H1 (cell line): ENCODE results near the gene RAB1A. TPM values are rescaled to one million over a fixed set of nuclear protein-coding genes. Genes with fewer than 3 reads are reported as not detected.

ENCODE experiments used
- CTCF ChIA-PET: fragments of 300-600 bp; sonication (Branson Sonifier 250); formaldehyde crosslinking; loops from one replicate; lab custom pipeline; 2021; ENCODE audit not compliant: partially characterized antibody; lab: Charles Lee
- POLR2A ChIA-PET: fragments of 300-600 bp; sonication (Branson Sonifier 250); formaldehyde crosslinking; loops from one replicate; lab custom pipeline; 2021; ENCODE audit warnings: inconsistent platforms; ENCODE audit not compliant: partially characterized antibody; lab: Charles Lee
- DNase-seq, 2 experiments: peaks; one replicate each; pipeline versions ENCODE4 v3.0.0 to v3.0.0-alpha.2; 2010 to 2022; ENCODE audit warnings: low spot score in 2 of 2, low read depth in 1 of 2, mixed read lengths in 1 of 2
- FAIRE-seq: peaks from 2 replicates; lab custom pipeline; 2011; peaks lifted over from hg19 to GRCh38; lab: Jason Lieb, UNC
- H2AFZ ChIP-seq: 2 replicates; pipeline ENCODE4 v1.8.1; 2012; ENCODE audit warnings: low read length, inconsistent platforms
- H2AK5ac ChIP-seq: 2 replicates; pipeline ENCODE4 v1.6.1; 2013; ENCODE audit warnings: low read depth, low read length
- H2BK120ac ChIP-seq: replicated peaks from 2 replicates; pipeline ENCODE3; 2013; ENCODE audit warnings: low read depth, low read length, inconsistent platforms
- H2BK12ac ChIP-seq: 2 replicates; pipeline ENCODE4 v1.6.1; 2013; ENCODE audit warnings: low read depth, low read length
- H2BK15ac ChIP-seq: 2 replicates; pipeline ENCODE4 v1.6.1; 2013; ENCODE audit warnings: low read length
- H2BK20ac ChIP-seq: 2 replicates; pipeline ENCODE4 v1.6.1; 2013; ENCODE audit warnings: low read length
- H2BK5ac ChIP-seq: 2 replicates; pipeline ENCODE4 v1.6.1; 2013; ENCODE audit warnings: low read depth, low read length
- H3K14ac ChIP-seq: 2 replicates; pipeline ENCODE4 v1.6.1; 2013; ENCODE audit warnings: inconsistent platforms; ENCODE audit not compliant: insufficient read length
- H3K18ac ChIP-seq: 2 replicates; pipeline ENCODE4 v1.6.1; 2013; ENCODE audit warnings: low read length; ENCODE audit errors: extremely low read depth
- H3K23ac ChIP-seq: 2 replicates; pipeline ENCODE4 v1.6.1; 2013; ENCODE audit warnings: inconsistent platforms; ENCODE audit not compliant: insufficient read length
- H3K23me2 ChIP-seq: 2 replicates; pipeline ENCODE4 v1.6.1; 2013; ENCODE audit warnings: low read depth, low read length
- H3K27ac ChIP-seq: 2 replicates; pipeline ENCODE4 v1.6.1; 2011; ENCODE audit warnings: low read depth, low read length, inconsistent platforms
- H3K27me3 ChIP-seq, 4 experiments: replicated peaks in 1 of 4; 1 replicate in 1 of 4; 2 replicates in 3 of 4; pipeline versions ENCODE4 v1.6.1 to v1.8.1; 2011 to 2013; ENCODE audit warnings: low read length in 3 of 4, mild to moderate bottlenecking in 3 of 4, inconsistent platforms in 2 of 4, mixed read lengths in 2 of 4, moderate library complexity in 1 of 4; ENCODE audit not compliant: control insufficient read depth in 3 of 4, insufficient read depth in 3 of 4; ENCODE audit errors: extremely low read depth in 1 of 4
- H3K36me3 ChIP-seq, 4 experiments: 2 replicates each; pipeline versions ENCODE4 v1.6.1 to v1.8.1; 2011 to 2013; ENCODE audit warnings: mild to moderate bottlenecking in 4 of 4, low read length in 3 of 4, moderate library complexity in 2 of 4, control low read depth in 1 of 4, inconsistent platforms in 1 of 4; ENCODE audit not compliant: insufficient read depth in 4 of 4, control insufficient read depth in 2 of 4
- H3K4ac ChIP-seq: replicated peaks from 2 replicates; pipeline ENCODE3; 2013; ENCODE audit warnings: low read length, low read depth, mixed read lengths, inconsistent platforms; ENCODE audit not compliant: insufficient read length
- H3K4me1 ChIP-seq, 4 experiments: replicated peaks in 1 of 4; 1 replicate in 1 of 4; 2 replicates in 3 of 4; pipeline versions ENCODE4 v1.6.1 to v1.8.1; 2011 to 2013; ENCODE audit warnings: low read length in 3 of 4, inconsistent platforms in 2 of 4, mixed read lengths in 1 of 4; ENCODE audit not compliant: insufficient read depth in 4 of 4, control insufficient read depth in 3 of 4
- H3K4me2 ChIP-seq, 2 experiments: 2 replicates each; pipeline versions ENCODE4 v1.6.1 to v1.8.1; 2011 to 2013; ENCODE audit warnings: low read depth in 2 of 2, low read length in 2 of 2, control low read depth in 1 of 2, inconsistent platforms in 1 of 2, mild to moderate bottlenecking in 1 of 2; ENCODE audit not compliant: insufficient read depth in 1 of 2
- H3K4me3 ChIP-seq, 4 experiments: fragments of 200-600, 300-600 bp in 1 of 4; sonication (generic), shearing (Covaris generic), sonication (Bioruptor Twin) in 1 of 4; 2 replicates each; pipeline versions ENCODE4 v1.5.1 to v1.8.1; 2011 to 2016; ENCODE audit warnings: low read length in 4 of 4, low read depth in 3 of 4, control low read depth in 2 of 4, inconsistent platforms in 2 of 4, mild to moderate bottlenecking in 2 of 4, mixed read lengths in 1 of 4, moderate library complexity in 1 of 4; ENCODE audit not compliant: insufficient read depth in 2 of 4; ENCODE audit errors: extremely low read depth in 1 of 4
- H3K56ac ChIP-seq: replicated peaks from 2 replicates; pipeline ENCODE3; 2013; ENCODE audit warnings: low read depth, mild to moderate bottlenecking, mixed read lengths, low read length, inconsistent platforms; ENCODE audit not compliant: insufficient read length
- H3K79me1 ChIP-seq: 2 replicates; pipeline ENCODE4 v1.6.1; 2013; ENCODE audit warnings: low read depth, low read length, control low read depth
- H3K79me2 ChIP-seq, 2 experiments: 2 replicates each; pipeline versions ENCODE4 v1.6.1 to v1.8.1; 2012 to 2013; ENCODE audit warnings: low read length in 2 of 2, mild to moderate bottlenecking in 2 of 2, inconsistent platforms in 1 of 2; ENCODE audit not compliant: insufficient read depth in 2 of 2, control insufficient read depth in 1 of 2
- H3K9ac ChIP-seq, 4 experiments: replicated peaks in 1 of 4; 1 replicate in 1 of 4; 2 replicates in 3 of 4; pipeline versions ENCODE4 v1.6.1 to v1.8.1; 2011 to 2013; ENCODE audit warnings: low read depth in 3 of 4, low read length in 3 of 4, control low read depth in 2 of 4, mild to moderate bottlenecking in 2 of 4, moderate library complexity in 2 of 4, inconsistent platforms in 1 of 4; ENCODE audit errors: extremely low read depth in 1 of 4
- H3K9me3 ChIP-seq, 2 experiments: 2 replicates each; pipeline versions ENCODE4 v1.6.1 to v1.8.1; 2012 to 2013; ENCODE audit warnings: mild to moderate bottlenecking in 2 of 2, moderate library complexity in 2 of 2, control low read depth in 1 of 2, inconsistent platforms in 1 of 2, low read depth in 1 of 2, low read length in 1 of 2, mixed read lengths in 1 of 2; ENCODE audit not compliant: insufficient read depth in 2 of 2
- H4K20me1 ChIP-seq, 2 experiments: replicated peaks in 1 of 2; 2 replicates each; pipeline versions ENCODE3 to v1.8.1; 2011 to 2013; ENCODE audit warnings: inconsistent platforms in 2 of 2, low read length in 2 of 2, mild to moderate bottlenecking in 1 of 2; ENCODE audit not compliant: insufficient read depth in 2 of 2, control insufficient read depth in 1 of 2
- H4K5ac ChIP-seq: 2 replicates; pipeline ENCODE4 v1.6.1; 2013; ENCODE audit warnings: low read length, low read depth, mixed read lengths, inconsistent platforms; ENCODE audit not compliant: insufficient read length
- H4K8ac ChIP-seq: 2 replicates; pipeline ENCODE4 v1.8.0; 2013; ENCODE audit warnings: mild to moderate bottlenecking, moderate library complexity, low read length, inconsistent platforms; ENCODE audit not compliant: insufficient read depth; ENCODE audit errors: extremely low read depth
- H4K91ac ChIP-seq: replicated peaks from 2 replicates; pipeline ENCODE3; 2013; ENCODE audit warnings: low read length, mixed read lengths, inconsistent platforms; ENCODE audit not compliant: insufficient read length
- CHD1 ChIP-seq: IDR thresholded peaks from 2 replicates; pipeline ENCODE4 v1.6.1; 2012; ENCODE audit warnings: low read depth, low read length, improper control_type of control experiment
- CREB1 ChIP-seq: IDR thresholded peaks from 2 replicates; pipeline ENCODE4 v1.6.1; 2012; ENCODE audit warnings: inconsistent platforms
- HDAC6 ChIP-seq: IDR thresholded peaks from one replicate; pipeline ENCODE4 v1.7.1; 2012; ENCODE audit warnings: low read depth, mild to moderate bottlenecking, inconsistent platforms, low read length, moderate library complexity
- MAX ChIP-seq: IDR thresholded peaks from 2 replicates; pipeline ENCODE4 v1.6.1; 2012; ENCODE audit warnings: inconsistent platforms
- RXRA ChIP-seq: IDR thresholded peaks from 2 replicates; pipeline ENCODE4 v1.6.1; 2011; ENCODE audit warnings: low read depth, mild to moderate bottlenecking, low read length, moderate library complexity; ENCODE audit not compliant: insufficient read depth
- SAP30 ChIP-seq: fragments of 300-600 bp; sonication (generic); IDR thresholded peaks from 2 replicates; pipeline ENCODE4 v1.7.1; 2012; ENCODE audit warnings: low read length, moderate library complexity, mild to moderate bottlenecking, inconsistent platforms; ENCODE audit not compliant: insufficient read depth, insufficient replicate concordance
- SIX5 ChIP-seq: IDR thresholded peaks from 2 replicates; pipeline ENCODE4 v1.6.1; 2011; ENCODE audit warnings: mild to moderate bottlenecking, low read depth, low read length
- SP4 ChIP-seq: IDR thresholded peaks from 2 replicates; pipeline ENCODE4 v1.6.1; 2012; ENCODE audit warnings: low read length, inconsistent platforms
- TEAD4 ChIP-seq: IDR thresholded peaks from 2 replicates; pipeline ENCODE4 v1.6.1; 2012; ENCODE audit warnings: low read depth, low read length, inconsistent platforms, mixed read lengths
- WGBS, 2 experiments: shearing (Covaris generic) in 1 of 2; methylation state at CpG; one replicate each; pipeline versions ENCODE4 v1.1.6 to v1.1.7; 2013 to 2015; ENCODE audit warnings: low lambda C conversion rate in 2 of 2, mixed read lengths in 2 of 2, inconsistent platforms in 1 of 2, low coverage in 1 of 2, missing lambda C conversion rate in 1 of 2; ENCODE audit not compliant: insufficient replicate concordance in 2 of 2, insufficient coverage in 1 of 2, insufficient read length in 1 of 2; ENCODE audit errors: extremely low coverage in 1 of 2, missing lambda C conversion rate in 1 of 2; 5-methylcytosine and 5-hydroxymethylcytosine counted together
- polyA plus RNA-seq, 7 experiments: library from polyadenylated mRNA; depleted of rRNA in 3 of 7; stranded (reverse) in 5 of 7; unstranded in 2 of 7; fragments of >200 nt in 5 of 7; fragments of 200-250 nt in 2 of 7; gene quantifications; 1 replicate in 5 of 7; 2 replicates in 1 of 7; 4 replicates in 1 of 7; pipeline versions ENCODE4 v1.2.1 to v1.2.3, GENCODE V29; 2011 to 2013; ENCODE audit warnings: missing spikeins in 2 of 7, mixed read lengths in 2 of 7
- total RNA-seq: library from RNA; stranded (reverse); fragmentation: NEBNext Ultra II Directional; extraction: Animal tissue kit (Norgen Biotek cat#: 25700); gene quantifications from 2 replicates; pipeline ENCODE4 v1.2.1, GENCODE V29; 2021
- TF ChIP-seq, protein P1 (sequence below), 3 experiments: IDR thresholded peaks; 1 replicate in 2 of 3; 2 replicates in 1 of 3; pipeline versions ENCODE4 v1.5.1 to v1.6.1; 2011; ENCODE audit warnings: low read length in 3 of 3, mild to moderate bottlenecking in 3 of 3, inconsistent platforms in 2 of 3, low read depth in 1 of 3, moderate library complexity in 1 of 3; ENCODE audit not compliant: insufficient read depth in 1 of 3; ENCODE audit errors: control extremely low read depth in 1 of 3

Gene RAB1A
- total and polyA plus RNA-seq, 2 of the 8 experiments (the other 6 are each of a cell fraction or from before 2014, with no cell fraction given) = 77.9 to 120 TPM

DNA sequence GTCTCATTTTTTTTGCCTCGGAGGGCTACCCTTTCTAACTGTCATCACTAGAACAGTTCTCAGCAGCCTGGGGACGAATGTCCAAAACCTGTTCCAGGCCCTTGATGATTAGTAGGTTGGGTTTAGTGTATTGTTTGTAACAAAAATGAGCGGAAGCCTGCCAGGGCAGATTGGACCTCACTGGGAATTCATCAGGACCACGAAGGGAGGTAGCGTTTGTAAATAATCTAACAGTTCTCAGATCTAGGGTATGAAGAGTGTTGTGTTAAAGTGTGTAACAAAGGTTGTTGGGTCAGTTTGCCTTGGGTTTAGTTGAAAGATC, 72.9 kb downstream of the RAB1A start:
- H2BK5ac ChIP-seq = no peak overlapping the region
- H3K79me2 ChIP-seq = peaks cover 12 to 51% of the 10 kb centered on the region in 2 experiments
- no peak overlapping the region; the same call in 1 of the 2 replicates for H2BK12ac ChIP-seq
- H2BK15ac ChIP-seq = no peak overlapping the region
- H3K4ac ChIP-seq = no peak overlapping the region
- peaks cover 0 to 3% (median 1%) of the 10 kb centered on the region in 4 experiments; a peak in 1 of 7 replicates for H3K27me3 ChIP-seq
- FAIRE-seq = no peak
- H4K20me1 ChIP-seq = peaks cover 2 to 15% of the 10 kb centered on the region in 2 experiments
- peak overlapping the region; percentile 67 to 86 (median 76) for H3K4me3 ChIP-seq
- no peak overlapping the region for H2BK120ac ChIP-seq
- H2BK20ac ChIP-seq = no peak overlapping the region
- H3K27ac ChIP-seq = peak overlapping the region; percentile 78; the same call in 1 of the 2 replicates
- H2AK5ac ChIP-seq = no peak overlapping the region
- peaks cover 9% of the 10 kb centered on the region for H3K23me2 ChIP-seq
- CTCF ChIA-PET = interaction anchor here (3.1 kb wide), 1 partner anchor 8 kb away, joined by 17 read pairs; no protein-coding TSS in a partner anchor
- no peak for DNase-seq
- peak overlapping the region; percentile 97; the same call in 1 of the 2 replicates for H4K8ac ChIP-seq
- no peak overlapping the region for H3K14ac ChIP-seq
- H3K56ac ChIP-seq = no peak overlapping the region
- H3K23ac ChIP-seq = no peak overlapping the region
- no peak overlapping the region for H4K5ac ChIP-seq
- peaks cover 13% of the 10 kb centered on the region for H3K79me1 ChIP-seq
- H3K4me1 ChIP-seq = peaks cover 0 to 7% (median 3%) of the 10 kb centered on the region in 4 experiments; a peak in 4 of 7 replicates
- H3K36me3 ChIP-seq = no peaks in the 10 kb centered on the region; a peak in 1 of 8 replicates
- H3K9me3 ChIP-seq = no peaks in the 10 kb centered on the region
- H2AFZ ChIP-seq = no peak overlapping the region
- no peak overlapping the region for H4K91ac ChIP-seq
- H3K9ac ChIP-seq = peak overlapping the region; percentile 41 to 90 (median 88)
- POLR2A ChIA-PET = interaction anchor here (0.8 to 8.1 kb wide), 14 partner anchors 8 to 364 kb away, joined by 3 to 84 read pairs (median 6); partner anchors contain the start of genes ACTR2 and RAB1A
- 13% methylated on average over 5 of the region's 5 CpGs; no CpG with 5 or more reads in 1 of the 2 experiments for WGBS, 2 experiments
- H3K18ac ChIP-seq = peak overlapping the region; percentile 52; the same call in 1 of the 2 replicates
- H3K4me2 ChIP-seq = peak overlapping the region; percentile 80 to 87
- no peak for TF ChIP-seq HDAC6
- TF ChIP-seq, protein P1, sequence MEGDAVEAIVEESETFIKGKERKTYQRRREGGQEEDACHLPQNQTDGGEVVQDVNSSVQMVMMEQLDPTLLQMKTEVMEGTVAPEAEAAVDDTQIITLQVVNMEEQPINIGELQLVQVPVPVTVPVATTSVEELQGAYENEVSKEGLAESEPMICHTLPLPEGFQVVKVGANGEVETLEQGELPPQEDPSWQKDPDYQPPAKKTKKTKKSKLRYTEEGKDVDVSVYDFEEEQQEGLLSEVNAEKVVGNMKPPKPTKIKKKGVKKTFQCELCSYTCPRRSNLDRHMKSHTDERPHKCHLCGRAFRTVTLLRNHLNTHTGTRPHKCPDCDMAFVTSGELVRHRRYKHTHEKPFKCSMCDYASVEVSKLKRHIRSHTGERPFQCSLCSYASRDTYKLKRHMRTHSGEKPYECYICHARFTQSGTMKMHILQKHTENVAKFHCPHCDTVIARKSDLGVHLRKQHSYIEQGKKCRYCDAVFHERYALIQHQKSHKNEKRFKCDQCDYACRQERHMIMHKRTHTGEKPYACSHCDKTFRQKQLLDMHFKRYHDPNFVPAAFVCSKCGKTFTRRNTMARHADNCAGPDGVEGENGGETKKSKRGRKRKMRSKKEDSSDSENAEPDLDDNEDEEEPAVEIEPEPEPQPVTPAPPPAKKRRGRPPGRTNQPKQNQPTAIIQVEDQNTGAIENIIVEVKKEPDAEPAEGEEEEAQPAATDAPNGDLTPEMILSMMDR (IDR thresholded peaks at IDR 0.05; ENCODE audit: control extremely low read depth in 1 of 3, insufficient read depth in 1 of 3, low read depth in 1 of 3, low read length in 3 of 3) = no peak
- TF ChIP-seq SAP30 = no peak
- TF ChIP-seq RXRA = no peak
- TF ChIP-seq SP4 = no peak
- TF ChIP-seq SIX5 = no peak
- no peak for TF ChIP-seq TEAD4
- no peak for TF ChIP-seq MAX
- no peak for TF ChIP-seq CREB1
- no peak for TF ChIP-seq CHD1
